HG03469 (cell line): Measurements from ENCODE around the gene WDR35.
A peak's percentile ranks its signal among the peaks of the same experiment; 100 is the strongest.

Source experiments
- ATAC-seq: cut with Tn5 transposase; IDR thresholded peaks from one replicate; pipeline ENCODE4 v1.9.1; 2021; ENCODE audit warnings: mild to moderate bottlenecking, moderate library complexity, moderate number of reproducible peaks; ENCODE audit not compliant: unreplicated experiment

Gene WDR35

DNA sequence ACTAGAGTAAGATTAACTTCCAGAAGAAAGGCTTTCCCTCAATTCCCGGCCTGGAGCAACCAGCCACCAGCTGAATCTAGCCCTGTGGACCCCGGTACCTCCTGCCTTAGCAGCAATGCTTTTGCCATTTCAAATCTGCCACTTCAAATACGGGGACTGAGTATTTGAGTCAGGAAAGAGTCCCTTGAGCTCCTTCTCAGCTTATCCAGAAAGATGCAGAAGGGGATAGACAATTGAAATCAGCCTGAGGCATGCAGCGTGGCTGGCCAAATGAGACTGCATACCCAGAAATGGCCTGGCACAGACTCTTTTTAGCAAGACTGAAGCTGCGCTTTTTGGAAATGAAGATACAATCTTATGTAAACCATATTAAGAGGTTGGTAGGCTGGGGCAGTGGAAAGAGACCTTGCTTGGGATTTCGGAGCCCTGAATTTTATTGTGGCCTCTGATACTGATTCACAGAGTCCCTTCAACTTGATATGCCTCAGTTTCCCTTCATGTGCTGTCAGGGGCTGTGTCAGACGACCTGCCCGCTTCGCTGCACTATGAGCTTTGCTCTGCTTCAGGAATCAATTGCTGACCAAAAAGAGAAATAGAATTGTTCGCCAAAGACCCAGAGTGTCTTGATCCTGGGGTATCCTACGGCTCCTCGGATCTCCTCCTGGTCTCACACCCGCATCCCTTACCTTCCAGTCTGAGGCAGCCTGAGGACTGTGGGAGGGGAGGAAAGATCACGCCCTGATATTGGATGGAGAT is 21.5 kb upstream of the WDR35 start:
- ATAC-seq: no peak

- ATAC-seq: no peak
Observed at GRCh38 chr2:20008703-20009102, 18.8 kb upstream of the WDR35 start.

DNA sequence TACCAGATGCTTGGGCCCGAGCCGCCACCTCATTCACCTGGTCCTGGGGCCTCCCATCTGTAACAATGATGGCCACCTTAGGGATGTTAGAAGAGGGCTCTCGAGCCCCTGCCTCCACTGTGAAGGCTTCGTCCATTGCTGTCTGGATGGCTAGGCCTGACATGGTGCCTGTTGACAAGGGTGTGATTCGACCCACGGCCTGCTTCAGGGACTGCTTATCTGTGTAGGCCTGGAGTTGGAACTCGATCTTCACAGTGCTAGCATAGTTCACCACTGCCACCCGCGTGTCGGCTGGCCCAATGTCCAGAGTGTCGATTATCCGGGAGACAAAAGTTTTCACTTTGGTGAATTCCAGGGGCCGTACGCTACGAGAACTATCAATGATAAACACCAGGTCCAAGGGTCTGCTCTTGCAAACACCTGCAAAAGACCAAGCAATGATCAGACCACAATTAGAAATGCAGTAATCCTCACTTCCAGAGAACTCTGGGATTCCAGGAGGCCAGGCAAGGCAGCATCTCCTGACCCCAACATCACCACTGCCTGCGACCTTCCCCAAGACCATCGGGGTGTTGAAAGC is 16.1 kb upstream of the WDR35 start:
- no peak for ATAC-seq

- no peak for ATAC-seq
Observed at GRCh38 chr2:20005067-20005627, 15.2 kb upstream of the WDR35 start.

DNA sequence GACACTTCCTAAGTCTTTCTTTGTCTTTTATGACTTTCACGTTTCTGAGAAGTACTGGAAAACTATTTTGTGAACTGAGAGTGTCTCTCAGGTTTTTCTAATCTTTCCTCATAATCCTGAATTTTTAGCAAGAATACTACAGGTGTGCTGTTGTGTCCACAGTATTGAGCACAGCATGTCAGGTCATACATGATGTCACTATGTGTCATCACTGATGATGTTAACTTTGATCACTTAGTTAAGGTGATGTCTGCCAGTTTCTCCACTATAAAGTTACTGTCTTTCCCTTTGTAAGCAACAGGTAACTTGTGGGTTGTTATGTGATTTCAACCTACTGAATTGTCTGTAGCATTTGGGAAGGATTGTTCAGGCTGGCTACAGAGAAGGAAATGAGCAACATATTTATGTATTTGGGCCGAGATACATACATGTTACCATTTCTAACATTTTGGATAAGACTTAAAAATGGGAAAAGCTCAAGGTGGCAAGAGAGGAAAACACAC is 11.5 kb upstream of the WDR35 start:
- no peak for ATAC-seq

- ATAC-seq: no peak
Observed at GRCh38 chr2:19993731-19994130, 3.8 kb upstream of the WDR35 start.

DNA sequence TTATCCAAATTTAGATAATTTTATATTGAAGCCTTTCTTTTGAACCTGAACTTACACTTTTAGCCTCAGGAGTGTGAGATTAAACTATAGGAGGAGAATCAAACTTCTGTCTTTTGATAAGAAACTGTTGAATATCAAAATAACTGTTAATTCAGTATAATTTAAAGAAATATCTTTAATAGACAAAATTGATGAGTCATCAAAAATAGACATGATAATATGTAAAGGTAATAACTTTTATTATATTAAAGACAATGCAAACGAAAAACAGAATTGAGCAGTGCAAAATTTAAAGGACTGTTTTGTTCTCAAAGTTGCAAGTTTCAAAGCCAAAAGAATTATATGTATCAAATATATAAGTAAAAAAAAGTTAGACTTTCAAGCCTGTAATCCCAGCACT is 2.0 kb upstream of the WDR35 start:
- no peak for ATAC-seq

GRCh38 chr2:19990416-19990728 is 467 bp upstream of the WDR35 start:
- ATAC-seq: no peak

GRCh38 chr2:19989342-19989666 is 601 bp downstream of the WDR35 start:
- no peak for ATAC-seq

- ATAC-seq: no peak
Observed at GRCh38 chr2:19988600-19988999, 1.3 kb downstream of the WDR35 start.

DNA sequence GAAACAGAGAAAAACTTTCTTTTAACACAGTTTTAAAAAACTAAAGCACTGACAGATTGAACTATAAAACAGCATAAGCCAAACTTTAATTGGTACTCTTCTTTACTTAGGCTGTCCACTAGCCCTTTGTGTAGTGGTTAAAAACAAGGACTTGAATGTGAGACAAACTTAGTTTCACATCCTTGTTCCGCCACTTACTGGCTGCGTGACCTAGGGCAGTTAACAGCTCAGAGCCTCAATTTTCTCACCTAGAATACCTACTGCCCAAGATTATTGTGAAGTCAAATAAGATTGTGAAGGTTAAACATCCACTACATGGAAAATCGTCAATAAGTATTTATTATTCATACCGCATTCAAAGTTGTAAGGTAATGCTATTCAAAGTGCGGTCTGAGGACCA is 2.0 kb downstream of the WDR35 start:
- peak; percentile 61 for ATAC-seq

DNA sequence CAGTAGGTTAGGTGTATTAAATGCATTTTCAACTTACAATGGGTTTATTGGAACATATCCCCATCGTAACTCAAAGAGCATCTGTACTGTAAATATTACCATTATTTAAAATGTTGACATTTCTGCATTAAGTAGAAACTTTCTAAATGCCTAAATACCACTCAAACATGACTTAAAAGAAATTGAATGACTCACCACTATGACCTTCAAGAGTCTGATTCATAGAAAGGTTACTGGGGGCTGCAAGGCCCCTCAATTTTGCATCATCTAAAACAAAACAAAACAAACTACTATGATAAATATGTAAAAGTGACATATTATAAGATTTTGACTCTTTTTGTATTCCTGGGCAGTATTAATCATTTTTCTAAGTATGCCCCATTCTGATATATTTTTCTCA is 7.6 kb downstream of the WDR35 start:
- ATAC-seq: no peak

GRCh38 chr2:19979932-19980331 is 10.0 kb downstream of the WDR35 start:
- no peak for ATAC-seq

DNA sequence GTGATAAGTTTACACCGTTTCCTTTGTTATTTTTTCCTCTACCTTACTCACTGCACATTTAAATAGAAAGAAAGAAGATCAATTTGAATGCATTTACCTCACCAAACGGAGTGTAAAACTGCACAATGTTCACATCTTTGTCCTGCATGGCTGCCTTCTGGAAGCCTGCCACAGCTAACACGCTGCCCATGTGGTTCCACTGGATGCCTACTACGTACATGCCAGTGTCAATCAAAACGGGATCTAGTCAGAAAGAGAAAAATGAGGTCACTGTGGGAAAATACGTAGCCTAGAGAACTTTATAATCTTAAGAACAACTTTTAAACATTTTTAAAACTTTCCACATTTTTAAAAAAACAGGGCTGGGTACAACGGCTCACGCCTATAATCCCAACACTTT is 16.4 kb downstream of the WDR35 start:
- ATAC-seq: no peak

- no peak for ATAC-seq
Observed at GRCh38 chr2:19971691-19972090, 18.2 kb downstream of the WDR35 start.

DNA sequence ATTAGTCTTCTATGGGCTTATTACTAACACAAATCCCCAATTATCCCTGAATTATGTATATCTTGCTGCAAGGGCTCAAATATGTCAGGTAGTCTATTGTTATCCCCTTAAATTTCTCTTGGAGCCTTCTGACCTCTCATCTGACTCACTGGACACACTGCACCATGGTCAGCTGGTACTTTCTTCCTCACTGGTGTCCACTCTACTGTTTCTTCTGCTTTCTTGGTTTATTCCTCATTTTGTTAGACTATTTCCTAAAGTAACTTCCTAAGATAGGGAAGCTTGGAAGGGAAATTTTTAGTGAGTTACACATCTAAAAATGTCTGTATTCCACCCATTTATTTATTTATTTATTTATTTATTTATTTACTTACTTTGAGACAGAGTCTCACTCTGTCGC is 26.5 kb downstream of the WDR35 start:
- no peak for ATAC-seq

GRCh38 chr2:19955544-19956422 is 34.1 kb downstream of the WDR35 start:
- ATAC-seq: peak; percentile 93

DNA sequence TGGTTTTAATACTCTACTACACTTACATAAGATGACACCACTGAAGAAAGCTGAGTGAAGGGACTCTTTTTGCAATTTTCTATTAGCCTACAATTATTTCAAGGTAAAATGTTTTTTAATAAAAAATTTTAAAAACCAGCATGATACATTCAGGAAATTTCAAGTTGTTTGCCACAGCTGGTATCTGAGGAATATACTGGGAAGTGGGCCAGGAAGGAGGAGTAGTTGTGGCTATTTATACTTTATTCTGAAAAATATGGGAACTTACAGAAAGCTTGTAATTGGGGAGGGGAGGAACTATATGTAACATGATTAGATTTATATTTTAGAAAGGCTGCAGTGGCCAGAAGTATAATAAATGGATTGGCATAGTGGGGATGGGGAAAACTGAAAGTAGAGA is 40.8 kb downstream of the WDR35 start:
- ATAC-seq: no peak

GRCh38 chr2:19947184-19947940 is 42.5 kb downstream of the WDR35 start:
- no peak for ATAC-seq

DNA sequence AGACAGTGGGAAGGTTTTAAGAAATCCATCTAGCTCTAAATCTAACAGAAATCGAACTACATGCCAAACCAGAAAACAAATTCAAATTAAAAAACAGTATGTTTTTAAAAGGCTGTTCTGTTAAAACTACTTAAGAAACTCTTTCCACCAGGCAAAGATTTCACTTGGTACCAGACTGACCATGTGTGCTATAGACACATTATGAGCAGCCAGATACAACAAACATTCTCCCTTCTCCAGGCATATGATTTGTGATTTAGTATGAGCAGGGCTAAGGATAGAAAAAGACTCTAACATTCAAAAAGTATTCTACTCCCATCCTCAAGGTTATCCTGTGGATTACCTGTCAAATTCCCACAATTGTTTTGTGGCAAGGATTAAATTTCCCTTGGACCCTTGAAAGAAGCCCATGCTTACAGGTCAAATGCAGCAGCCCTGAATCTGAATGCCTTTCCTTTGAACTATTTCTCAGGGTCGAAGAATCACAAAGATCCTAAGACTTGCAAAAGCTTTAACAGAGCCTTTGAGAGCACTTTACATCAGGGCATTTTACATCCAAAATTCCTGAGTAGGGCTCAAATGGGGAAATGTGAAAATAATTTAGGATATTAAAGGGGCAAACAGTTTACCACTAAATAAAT is 45.6 kb downstream of the WDR35 start:
- ATAC-seq: no peak
